VCaP (cell line): ENCODE measurements around the gene C19orf25.
"Not testable (repeated sequence)": the region's sequence is repeated elsewhere in the genome, so short reads cannot be mapped to it uniquely, and the experiment has no call there.

Experiments
- H3K27ac ChIP-seq: fragments of 450-650 bp; 2 replicates; pipeline ENCODE4 v1.5.1; 2017
- CTCF ChIP-seq: fragments of 450-650 bp; conservative IDR thresholded peaks from 2 replicates; pipeline ENCODE4 v1.5.1; 2017; ENCODE audit warnings: mild to moderate bottlenecking, moderate library complexity

C19orf25 gene

GRCh38 chr19:1501200-1501595 is 22.2 kb upstream of the C19orf25 start:
- H3K27ac ChIP-seq = no peak overlapping the region

GRCh38 chr19:1499231-1499630 is 20.2 kb upstream of the C19orf25 start:
- H3K27ac ChIP-seq = not testable (repeated sequence)

More at GRCh38 chr19:1501200-1501595, 22.2 kb upstream of the C19orf25 start:
- TF ChIP-seq CTCF = no peak

GRCh38 chr19:1497578-1498235 is 18.7 kb upstream of the C19orf25 start:
- TF ChIP-seq CTCF = no peak
- no peak overlapping the region for H3K27ac ChIP-seq

GRCh38 chr19:1496714-1497577 is 17.9 kb upstream of the C19orf25 start:
- no peak for TF ChIP-seq CTCF
- no peak overlapping the region for H3K27ac ChIP-seq

- no peak for TF ChIP-seq CTCF
- no peak overlapping the region for H3K27ac ChIP-seq
Measured at GRCh38 chr19:1495799-1496713, 17.0 kb upstream of the C19orf25 start.

- no peak for TF ChIP-seq CTCF
- H3K27ac ChIP-seq = no peak overlapping the region
Measured at GRCh38 chr19:1495051-1495798, 16.2 kb upstream of the C19orf25 start.

GRCh38 chr19:1494115-1494815 is 15.2 kb upstream of the C19orf25 start:
- H3K27ac ChIP-seq = no peak overlapping the region
- TF ChIP-seq CTCF = no peak
